ENCODE data around the gene ZNF804B. TPM values are rescaled to one million over a fixed set of nuclear protein-coding genes. Genes with fewer than 3 reads are reported as not detected.

The ZNF804B gene
- total RNA-seq, 1 experiment from 2014 or later: not detected

DNA sequence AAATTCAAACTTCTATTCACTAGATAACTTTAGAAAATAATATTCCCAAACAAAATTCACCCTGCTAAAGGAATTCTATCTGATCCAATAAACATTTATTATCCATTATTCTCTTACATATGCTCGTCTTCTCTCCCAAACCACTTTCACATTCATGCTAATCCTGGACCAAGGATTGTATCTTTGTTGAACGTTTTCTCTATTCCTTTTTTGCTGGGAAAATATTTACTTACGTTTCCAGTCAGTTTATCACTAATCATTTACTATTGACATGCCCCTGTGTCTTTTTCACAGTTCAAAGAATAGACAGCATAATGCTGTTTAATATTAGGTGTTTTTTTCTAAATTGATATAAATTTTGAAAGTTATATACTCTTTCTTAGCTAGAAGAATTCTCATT lies 32.9 kb downstream of the ZNF804B start:
- H4K91ac ChIP-seq (ENCODE audit: insufficient read length, low read depth, low read length): no peak overlapping the region
- Mint-ChIP-seq H3K4me1 (no peaks in the 10 kb centered on the region), H3K27ac (no peak overlapping the region), H3K36me3 (ENCODE audit: insufficient read depth in 1 of 3, low read depth in 3 of 3) (no peaks in the 10 kb centered on the region), H3K27me3 (ENCODE audit: low read depth) (no peaks in the 10 kb centered on the region), H3K9me3 (no peaks in the 10 kb centered on the region), H3K4me3 (no peak overlapping the region)
- H2BK5ac ChIP-seq (ENCODE audit: insufficient read length, low read length): no peak overlapping the region
- no peaks in the 10 kb centered on the region for H3K79me1 ChIP-seq (ENCODE audit: insufficient read depth, low read depth, low read length, poor library complexity, severe bottlenecking)
- H3K79me2 ChIP-seq (ENCODE audit: insufficient read depth, low read length): no peaks in the 10 kb centered on the region
- 100% methylated on average over 1 of the region's 3 CpGs for whole genome bisulfite sequencing (ENCODE audit: extremely low coverage, insufficient read length, low lambda C conversion rate)
- no peak overlapping the region for H2BK15ac ChIP-seq (ENCODE audit: low read depth, low read length)
- no peak overlapping the region for H2AFZ ChIP-seq (ENCODE audit: low read length)
- no peak overlapping the region for H2BK20ac ChIP-seq (ENCODE audit: low read depth, low read length, poor library complexity, severe bottlenecking)
- no peaks in the 10 kb centered on the region for H3K27me3 ChIP-seq (ENCODE audit: insufficient read depth, low read length)
- TF ChIP-seq, protein P1, sequence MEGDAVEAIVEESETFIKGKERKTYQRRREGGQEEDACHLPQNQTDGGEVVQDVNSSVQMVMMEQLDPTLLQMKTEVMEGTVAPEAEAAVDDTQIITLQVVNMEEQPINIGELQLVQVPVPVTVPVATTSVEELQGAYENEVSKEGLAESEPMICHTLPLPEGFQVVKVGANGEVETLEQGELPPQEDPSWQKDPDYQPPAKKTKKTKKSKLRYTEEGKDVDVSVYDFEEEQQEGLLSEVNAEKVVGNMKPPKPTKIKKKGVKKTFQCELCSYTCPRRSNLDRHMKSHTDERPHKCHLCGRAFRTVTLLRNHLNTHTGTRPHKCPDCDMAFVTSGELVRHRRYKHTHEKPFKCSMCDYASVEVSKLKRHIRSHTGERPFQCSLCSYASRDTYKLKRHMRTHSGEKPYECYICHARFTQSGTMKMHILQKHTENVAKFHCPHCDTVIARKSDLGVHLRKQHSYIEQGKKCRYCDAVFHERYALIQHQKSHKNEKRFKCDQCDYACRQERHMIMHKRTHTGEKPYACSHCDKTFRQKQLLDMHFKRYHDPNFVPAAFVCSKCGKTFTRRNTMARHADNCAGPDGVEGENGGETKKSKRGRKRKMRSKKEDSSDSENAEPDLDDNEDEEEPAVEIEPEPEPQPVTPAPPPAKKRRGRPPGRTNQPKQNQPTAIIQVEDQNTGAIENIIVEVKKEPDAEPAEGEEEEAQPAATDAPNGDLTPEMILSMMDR (conservative IDR thresholded peaks at IDR 0.05): no peak
- H3K23me2 ChIP-seq (ENCODE audit: insufficient read length, low read depth, low read length, poor library complexity, severe bottlenecking): no peaks in the 10 kb centered on the region
- no peak overlapping the region for H2BK12ac ChIP-seq (ENCODE audit: insufficient read length, low read depth, low read length)
- no peak overlapping the region for H4K8ac ChIP-seq (replicated peaks; ENCODE audit: insufficient read length, low read depth, low read length)
- no peak overlapping the region for H3K18ac ChIP-seq (ENCODE audit: insufficient read length, low read depth, low read length)
- no peak overlapping the region for H2BK120ac ChIP-seq (ENCODE audit: low read depth, low read length, poor library complexity, severe bottlenecking)
- no peaks in the 10 kb centered on the region for H3K4me1 ChIP-seq (ENCODE audit: insufficient read depth, low read length)
- H3K23ac ChIP-seq (ENCODE audit: insufficient read length, low read depth, low read length): no peak overlapping the region
- no peak overlapping the region for H3K9ac ChIP-seq (ENCODE audit: extremely low read depth, insufficient read length, low read length)
- no peaks in the 10 kb centered on the region for H4K20me1 ChIP-seq (ENCODE audit: control insufficient read depth, insufficient read depth, insufficient read length)
- no peak overlapping the region for H2AK5ac ChIP-seq (ENCODE audit: insufficient read length, low read length)
- no peak overlapping the region for H3K14ac ChIP-seq (ENCODE audit: insufficient read depth, low read length)
- H3K27ac ChIP-seq (ENCODE audit: insufficient read length, low read depth, low read length): no peak overlapping the region
- no peak overlapping the region for H3T11ph ChIP-seq (ENCODE audit: low read length)
- no peak overlapping the region for H4K5ac ChIP-seq (ENCODE audit: insufficient read length, low read depth, low read length)
- no peak for DNase-seq
- H3K4ac ChIP-seq (ENCODE audit: low read depth, low read length): no peak overlapping the region
- H3K56ac ChIP-seq (ENCODE audit: insufficient read length, low read depth, low read length): no peak overlapping the region
- no peaks in the 10 kb centered on the region for H3K9me3 ChIP-seq (ENCODE audit: control insufficient read depth, low read depth, low read length)
- no peak overlapping the region for H3K4me2 ChIP-seq (ENCODE audit: insufficient read depth, insufficient read length, low read length)

Measured in H9 (cell line).